NCI-H82 treated with DMSO at 0.1 percent for 48 hours (cell line): ENCODE data around the gene RB1.
A peak's percentile ranks its signal among the peaks of the same experiment; 100 is the strongest.

Experiments
- DNase-seq: peaks from one replicate; lab custom pipeline; 2025; ENCODE audit not compliant: unreplicated experiment; lab: John Stamatoyannopoulos, UW

Gene RB1

DNA sequence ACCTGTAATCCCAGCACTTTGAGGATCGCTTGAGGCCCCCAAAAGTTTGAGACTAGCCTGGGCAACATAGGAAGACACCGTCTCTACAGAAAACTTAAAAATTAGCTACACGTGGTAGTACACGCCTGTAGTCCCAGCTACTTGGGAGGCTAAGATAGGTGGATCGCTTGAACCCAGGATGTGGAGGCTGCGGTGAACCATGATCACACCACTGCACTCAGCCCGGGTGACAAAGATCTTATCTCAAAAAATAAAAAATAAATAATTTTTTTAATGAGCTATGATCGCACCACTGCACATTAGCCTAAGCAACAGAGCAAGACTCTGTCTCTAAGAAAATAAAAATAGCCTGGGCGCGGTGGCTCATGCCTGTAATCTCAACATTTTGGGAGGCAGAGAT, 222.7 kb downstream of the RB1 start:
- DNase-seq: no peak

- peak; percentile 18 for DNase-seq
These were observed 224.4 kb downstream of the RB1 start for GRCh38 chr13:48527955-48528354.

DNA sequence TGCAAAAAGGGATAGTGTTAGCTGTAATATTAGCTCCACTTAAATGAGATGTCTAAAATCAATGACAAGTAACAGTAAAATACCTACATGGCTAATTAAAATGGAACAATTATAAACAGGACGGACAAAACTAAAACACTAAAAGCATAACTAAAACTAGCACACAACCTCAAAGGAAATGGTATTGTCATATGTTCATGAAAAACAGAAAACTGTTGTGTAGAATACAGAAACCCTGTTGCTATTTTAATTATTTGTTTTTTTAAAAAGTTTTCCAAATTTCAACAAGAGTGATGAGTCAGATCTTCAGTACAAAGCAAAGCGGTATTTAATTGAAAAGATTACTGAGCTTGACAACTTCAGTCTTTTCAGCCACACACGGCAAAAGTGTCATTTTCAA, 225.2 kb downstream of the RB1 start:
- DNase-seq: no peak

- DNase-seq: no peak
These were observed 227.3 kb downstream of the RB1 start for GRCh38 chr13:48530833-48531232.
